ENCODE measurements around the gene ROCK2.

DNA sequence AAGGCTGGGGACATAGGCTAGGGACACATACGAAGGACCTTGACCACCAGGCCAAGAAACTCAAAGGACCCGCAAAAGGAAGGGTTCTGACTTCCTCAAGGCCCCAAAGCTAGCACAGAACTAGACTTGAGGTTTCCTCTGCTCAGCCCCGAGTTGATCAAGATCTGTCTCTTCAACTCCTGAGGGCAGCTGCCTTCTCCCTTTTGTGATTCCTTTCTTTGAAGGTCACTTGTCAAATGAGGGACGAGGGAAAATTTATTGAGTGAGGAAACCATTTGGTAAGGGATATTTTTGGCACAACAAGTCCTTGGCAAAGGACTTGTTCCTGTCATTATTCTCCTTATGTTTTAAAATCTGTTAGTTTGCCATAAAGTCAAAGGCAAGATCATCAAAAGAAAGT is 12.3 kb upstream of the ROCK2 start:
- TF ChIP-seq, protein P1, sequence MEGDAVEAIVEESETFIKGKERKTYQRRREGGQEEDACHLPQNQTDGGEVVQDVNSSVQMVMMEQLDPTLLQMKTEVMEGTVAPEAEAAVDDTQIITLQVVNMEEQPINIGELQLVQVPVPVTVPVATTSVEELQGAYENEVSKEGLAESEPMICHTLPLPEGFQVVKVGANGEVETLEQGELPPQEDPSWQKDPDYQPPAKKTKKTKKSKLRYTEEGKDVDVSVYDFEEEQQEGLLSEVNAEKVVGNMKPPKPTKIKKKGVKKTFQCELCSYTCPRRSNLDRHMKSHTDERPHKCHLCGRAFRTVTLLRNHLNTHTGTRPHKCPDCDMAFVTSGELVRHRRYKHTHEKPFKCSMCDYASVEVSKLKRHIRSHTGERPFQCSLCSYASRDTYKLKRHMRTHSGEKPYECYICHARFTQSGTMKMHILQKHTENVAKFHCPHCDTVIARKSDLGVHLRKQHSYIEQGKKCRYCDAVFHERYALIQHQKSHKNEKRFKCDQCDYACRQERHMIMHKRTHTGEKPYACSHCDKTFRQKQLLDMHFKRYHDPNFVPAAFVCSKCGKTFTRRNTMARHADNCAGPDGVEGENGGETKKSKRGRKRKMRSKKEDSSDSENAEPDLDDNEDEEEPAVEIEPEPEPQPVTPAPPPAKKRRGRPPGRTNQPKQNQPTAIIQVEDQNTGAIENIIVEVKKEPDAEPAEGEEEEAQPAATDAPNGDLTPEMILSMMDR (IDR thresholded peaks at IDR 0.05): no peak
- no peak for TF ChIP-seq POLR2AphosphoS5 (IDR thresholded peaks at IDR 0.05)
